Fibroblast of lung (primary cell): ENCODE data around the gene PRMT7.

Experiments used
- EZH2 ChIP-seq: IDR thresholded peaks from 2 replicates; pipeline ENCODE4 v1.5.1; 2012; ENCODE audit warnings: low read length, control low read depth, mild to moderate bottlenecking; ENCODE audit errors: missing control alignments
- TF ChIP-seq, protein P1 (sequence below), 2 donors: IDR thresholded peaks in 1 of 2; conservative IDR thresholded peaks in 1 of 2; 1 replicate in 1 of 2; 2 replicates in 1 of 2; pipeline ENCODE4 v1.5.1; 2011 to 2012; ENCODE audit warnings: low read length in 2 of 2, control low read depth in 1 of 2, inconsistent platforms in 1 of 2, low read depth in 1 of 2, mild to moderate bottlenecking in 1 of 2

DNA sequence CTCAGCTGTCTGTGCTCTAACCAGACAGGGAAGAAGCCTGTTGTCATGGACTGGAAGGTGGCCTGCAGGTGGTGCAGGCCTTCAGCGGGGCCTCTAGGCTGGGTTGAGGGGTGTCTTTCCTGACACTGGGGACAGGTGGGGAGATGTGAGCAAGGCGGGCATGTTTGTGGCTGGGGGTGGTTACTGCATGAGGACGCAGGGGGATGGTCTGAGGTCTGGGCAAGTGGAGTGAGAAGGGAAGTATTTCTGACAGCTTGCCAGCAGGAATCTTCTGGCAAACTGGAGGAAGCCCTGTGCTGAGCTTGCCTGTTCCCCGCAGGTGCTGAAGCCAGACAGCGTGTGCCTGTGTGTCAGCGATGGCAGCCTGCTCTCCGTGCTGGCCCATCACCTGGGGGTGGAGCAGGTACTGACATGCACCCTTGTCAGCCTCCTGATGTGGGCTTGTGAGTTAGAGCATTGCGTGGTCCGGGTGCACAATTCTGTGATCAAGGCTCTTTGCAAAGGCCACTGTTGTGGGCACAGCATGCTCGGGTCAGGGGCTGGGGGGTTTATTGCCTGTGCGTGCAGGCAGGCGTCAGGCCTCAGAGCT lies 36.2 kb downstream of the PRMT7 start:
- TF ChIP-seq, protein P1, sequence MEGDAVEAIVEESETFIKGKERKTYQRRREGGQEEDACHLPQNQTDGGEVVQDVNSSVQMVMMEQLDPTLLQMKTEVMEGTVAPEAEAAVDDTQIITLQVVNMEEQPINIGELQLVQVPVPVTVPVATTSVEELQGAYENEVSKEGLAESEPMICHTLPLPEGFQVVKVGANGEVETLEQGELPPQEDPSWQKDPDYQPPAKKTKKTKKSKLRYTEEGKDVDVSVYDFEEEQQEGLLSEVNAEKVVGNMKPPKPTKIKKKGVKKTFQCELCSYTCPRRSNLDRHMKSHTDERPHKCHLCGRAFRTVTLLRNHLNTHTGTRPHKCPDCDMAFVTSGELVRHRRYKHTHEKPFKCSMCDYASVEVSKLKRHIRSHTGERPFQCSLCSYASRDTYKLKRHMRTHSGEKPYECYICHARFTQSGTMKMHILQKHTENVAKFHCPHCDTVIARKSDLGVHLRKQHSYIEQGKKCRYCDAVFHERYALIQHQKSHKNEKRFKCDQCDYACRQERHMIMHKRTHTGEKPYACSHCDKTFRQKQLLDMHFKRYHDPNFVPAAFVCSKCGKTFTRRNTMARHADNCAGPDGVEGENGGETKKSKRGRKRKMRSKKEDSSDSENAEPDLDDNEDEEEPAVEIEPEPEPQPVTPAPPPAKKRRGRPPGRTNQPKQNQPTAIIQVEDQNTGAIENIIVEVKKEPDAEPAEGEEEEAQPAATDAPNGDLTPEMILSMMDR (conservative IDR thresholded peaks at IDR 0.05 in 1 of 2, IDR thresholded peaks at IDR 0.05 in 1 of 2; ENCODE audit: low read depth in 1 of 2, low read length in 2 of 2), result no peak
- no peak for TF ChIP-seq EZH2
